Loucy (cell line): Measurements from ENCODE around the gene SAMD5.

Experiments used
- H2AFZ ChIP-seq: fragments of 200-600 bp; sonication (generic); 2 replicates; pipeline ENCODE4 v1.6.0; 2016; ENCODE audit warnings: antibody characterized with exemption, mild to moderate bottlenecking, low read length, moderate library complexity
- H3F3A ChIP-seq: fragments of 200-600 bp; 2 replicates; pipeline ENCODE4 v1.6.0; 2016; ENCODE audit warnings: antibody characterized with exemption, low read depth, mild to moderate bottlenecking
- H3K27me3 ChIP-seq: fragments of 200-600 bp; sonication (generic); 2 replicates; pipeline ENCODE4 v1.6.1; 2014; ENCODE audit warnings: low read length, mild to moderate bottlenecking; ENCODE audit not compliant: insufficient read depth, poor library complexity, severe bottlenecking
- H3K36me3 ChIP-seq: fragments of 200-600 bp; sonication (generic); 2 replicates; pipeline ENCODE4 v1.6.1; 2016; ENCODE audit warnings: low read length; ENCODE audit not compliant: insufficient read depth
- H3K4me1 ChIP-seq: fragments of 200-600 bp; sonication (generic); 2 replicates; pipeline ENCODE4 v1.5.1; 2014; ENCODE audit warnings: low read length, mild to moderate bottlenecking; ENCODE audit not compliant: insufficient read depth, poor library complexity, severe bottlenecking
- H3K4me2 ChIP-seq: fragments of 200-600 bp; sonication (generic); 2 replicates; pipeline ENCODE4 v1.6.0; 2014; ENCODE audit warnings: antibody characterized with exemption, low read length, low read depth, mild to moderate bottlenecking; ENCODE audit not compliant: poor library complexity, severe bottlenecking
- H3K4me3 ChIP-seq: fragments of 200-600 bp; sonication (generic); 2 replicates; pipeline ENCODE4 v1.5.1; 2014; ENCODE audit warnings: low read length, mild to moderate bottlenecking, mixed read lengths; ENCODE audit not compliant: poor library complexity, severe bottlenecking
- H3K79me2 ChIP-seq: fragments of 200-600 bp; sonication (generic); 2 replicates; pipeline ENCODE4 v1.6.1; 2014; ENCODE audit warnings: low read length; ENCODE audit not compliant: insufficient read depth
- H3K9ac ChIP-seq: fragments of 200-600 bp; sonication (generic); 2 replicates; pipeline ENCODE4 v1.6.0; 2014; ENCODE audit warnings: mild to moderate bottlenecking, low read depth, low read length, moderate library complexity; ENCODE audit not compliant: poor library complexity, severe bottlenecking
- H3K9me2 ChIP-seq: fragments of 200-600 bp; sonication (generic); replicated peaks from 2 replicates; pipeline ENCODE4 v1.6.1; 2016; ENCODE audit warnings: low read depth, low read length, mixed read lengths
- H3K9me3 ChIP-seq: fragments of 200-600 bp; sonication (generic); 2 replicates; pipeline ENCODE4 v1.6.1; 2014; ENCODE audit warnings: mild to moderate bottlenecking, antibody characterized with exemption, low read length, low read depth; ENCODE audit not compliant: insufficient read depth
- H4K20me1 ChIP-seq: fragments of 200-600 bp; sonication (generic); 2 replicates; pipeline ENCODE4 v1.6.0; 2014; ENCODE audit warnings: antibody characterized with exemption, low read length, mild to moderate bottlenecking; ENCODE audit not compliant: insufficient read depth, poor library complexity, severe bottlenecking
- EZH2phosphoT487 ChIP-seq: fragments of 200-600 bp; IDR thresholded peaks from 2 replicates; pipeline ENCODE4 v1.6.1; 2018; ENCODE audit warnings: antibody characterized with exemption, mild to moderate bottlenecking, moderate library complexity, borderline replicate concordance
- TF ChIP-seq, protein P1 (sequence below): fragments of 200-600 bp; sonication (generic); conservative IDR thresholded peaks from 2 replicates; pipeline ENCODE4 v1.5.1; 2014; ENCODE audit warnings: mild to moderate bottlenecking, antibody characterized with exemption, low read length

Gene SAMD5

GRCh38 chr6:147587907-147588306 is 79.4 kb downstream of the SAMD5 start:
- Histone ChIP-seq H3K9me2 (no peaks in the 10 kb centered on the region), H3F3A (no peaks in the 10 kb centered on the region), H3K4me3 (no peak overlapping the region), H3K36me3 (no peaks in the 10 kb centered on the region), H4K20me1 (no peaks in the 10 kb centered on the region), H3K79me2 (no peaks in the 10 kb centered on the region), H3K4me2 (no peak overlapping the region), H3K9ac (no peak overlapping the region), H3K9me3 (no peaks in the 10 kb centered on the region), H2AFZ (no peak overlapping the region), H3K27me3 (no peaks in the 10 kb centered on the region), H3K4me1 (no peaks in the 10 kb centered on the region)
- TF ChIP-seq, protein P1, sequence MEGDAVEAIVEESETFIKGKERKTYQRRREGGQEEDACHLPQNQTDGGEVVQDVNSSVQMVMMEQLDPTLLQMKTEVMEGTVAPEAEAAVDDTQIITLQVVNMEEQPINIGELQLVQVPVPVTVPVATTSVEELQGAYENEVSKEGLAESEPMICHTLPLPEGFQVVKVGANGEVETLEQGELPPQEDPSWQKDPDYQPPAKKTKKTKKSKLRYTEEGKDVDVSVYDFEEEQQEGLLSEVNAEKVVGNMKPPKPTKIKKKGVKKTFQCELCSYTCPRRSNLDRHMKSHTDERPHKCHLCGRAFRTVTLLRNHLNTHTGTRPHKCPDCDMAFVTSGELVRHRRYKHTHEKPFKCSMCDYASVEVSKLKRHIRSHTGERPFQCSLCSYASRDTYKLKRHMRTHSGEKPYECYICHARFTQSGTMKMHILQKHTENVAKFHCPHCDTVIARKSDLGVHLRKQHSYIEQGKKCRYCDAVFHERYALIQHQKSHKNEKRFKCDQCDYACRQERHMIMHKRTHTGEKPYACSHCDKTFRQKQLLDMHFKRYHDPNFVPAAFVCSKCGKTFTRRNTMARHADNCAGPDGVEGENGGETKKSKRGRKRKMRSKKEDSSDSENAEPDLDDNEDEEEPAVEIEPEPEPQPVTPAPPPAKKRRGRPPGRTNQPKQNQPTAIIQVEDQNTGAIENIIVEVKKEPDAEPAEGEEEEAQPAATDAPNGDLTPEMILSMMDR: no peak
- no peak for TF ChIP-seq EZH2phosphoT487

- Histone ChIP-seq H3K79me2 (no peaks in the 10 kb centered on the region), H4K20me1 (no peaks in the 10 kb centered on the region), H3K27me3 (no peaks in the 10 kb centered on the region), H3K9ac (no peak overlapping the region), H3K4me3 (no peak overlapping the region), H3F3A (no peaks in the 10 kb centered on the region), H3K4me1 (no peaks in the 10 kb centered on the region), H2AFZ (no peak overlapping the region), H3K9me3 (no peaks in the 10 kb centered on the region), H3K4me2 (no peak overlapping the region), H3K9me2 (no peaks in the 10 kb centered on the region), H3K36me3 (no peaks in the 10 kb centered on the region)
- no peak for TF ChIP-seq EZH2phosphoT487
- TF ChIP-seq, protein P1: no peak
Observed at GRCh38 chr6:147588469-147588868, 80.0 kb downstream of the SAMD5 start.

- H3K9ac ChIP-seq: no peak overlapping the region
- no peaks in the 10 kb centered on the region for H3K79me2 ChIP-seq
- H2AFZ ChIP-seq: no peak overlapping the region
- no peaks in the 10 kb centered on the region for H3K9me3 ChIP-seq
- no peak overlapping the region for H3K4me3 ChIP-seq
- no peak overlapping the region for H3K4me2 ChIP-seq
- TF ChIP-seq, protein P1: no peak
- TF ChIP-seq EZH2phosphoT487: no peak
- H4K20me1 ChIP-seq: no peaks in the 10 kb centered on the region
- H3K36me3 ChIP-seq: no peaks in the 10 kb centered on the region
- no peaks in the 10 kb centered on the region for H3K4me1 ChIP-seq
- no peaks in the 10 kb centered on the region for H3K9me2 ChIP-seq
- no peaks in the 10 kb centered on the region for H3K27me3 ChIP-seq
- H3F3A ChIP-seq: no peaks in the 10 kb centered on the region
Observed at GRCh38 chr6:147589739-147590250, 81.3 kb downstream of the SAMD5 start.
